ENCODE results near the gene GMEB2.

GRCh38 chr20:63540417-63541186, 86.3 kb downstream of the GMEB2 start:
- TF ChIP-seq CTCF (IDR thresholded peaks at IDR 0.05) (no peak), POLR2A (IDR thresholded peaks at IDR 0.05) (no peak)
